Measurements from ENCODE around the gene C3.

GRCh38 chr19:6723738-6724137 lies 3.3 kb upstream of the C3 start:
- no peak for TF ChIP-seq CREB1 (CRISPR knock-in tag; IDR thresholded peaks at IDR 0.05; ENCODE audit: low read depth)
- no peak for TF ChIP-seq JUNB (IDR thresholded peaks at IDR 0.05; ENCODE audit: unreplicated experiment)
- TF ChIP-seq CTCF (conservative IDR thresholded peaks at IDR 0.05; ENCODE audit: low read depth in 2 of 2) = no peak

Measured in GM23338 (cell line).